ENCODE data around the gene SPG11. TPM values are rescaled to one million over a fixed set of nuclear protein-coding genes. Genes with fewer than 3 reads are reported as not detected.
A peak's percentile ranks its signal among the peaks of the same experiment; 100 is the strongest.
"Not testable (repeated sequence)": the region's sequence is repeated elsewhere in the genome, so short reads cannot be mapped to it uniquely, and the experiment has no call there.

SPG11 gene
- total RNA-seq, 1 donor from 2014 or later: 155 TPM

- DNase-seq (ENCODE audit: low spot score): no peak
Measured at GRCh38 chr15:44633603-44634002, 29.9 kb downstream of the SPG11 start.

- not testable (repeated sequence) for DNase-seq (ENCODE audit: low spot score)
Measured at GRCh38 chr15:44625286-44625685, 38.2 kb downstream of the SPG11 start.

GRCh38 chr15:44623178-44623577, 40.3 kb downstream of the SPG11 start:
- DNase-seq (ENCODE audit: low spot score): no peak

- DNase-seq (ENCODE audit: low spot score): no peak
Measured at GRCh38 chr15:44620081-44620480, 43.4 kb downstream of the SPG11 start.

- no peak for DNase-seq (ENCODE audit: low spot score)
Measured at GRCh38 chr15:44616974-44617373, 46.5 kb downstream of the SPG11 start.

GRCh38 chr15:44606740-44607139, 56.7 kb downstream of the SPG11 start:
- DNase-seq (ENCODE audit: low spot score): no peak

- DNase-seq (ENCODE audit: low spot score): no peak
Measured at GRCh38 chr15:44603126-44603525, 60.3 kb downstream of the SPG11 start.

- peak; percentile 46 for DNase-seq (ENCODE audit: low spot score)
Measured at GRCh38 chr15:44598892-44599291, 64.6 kb downstream of the SPG11 start.

GRCh38 chr15:44598066-44598465, 65.4 kb downstream of the SPG11 start:
- DNase-seq (ENCODE audit: low spot score): no peak

- DNase-seq (ENCODE audit: low spot score): no peak
Measured at GRCh38 chr15:44596511-44597010, 66.9 kb downstream of the SPG11 start.

- DNase-seq (ENCODE audit: low spot score): no peak
Measured at GRCh38 chr15:44595656-44596510, 67.6 kb downstream of the SPG11 start.

GRCh38 chr15:44595246-44595645, 68.2 kb downstream of the SPG11 start:
- DNase-seq (ENCODE audit: low spot score): no peak

GRCh38 chr15:44593042-44593736, 70.3 kb downstream of the SPG11 start:
- no peak for DNase-seq (ENCODE audit: low spot score)

- no peak for DNase-seq (ENCODE audit: low spot score)
Measured at GRCh38 chr15:44591326-44591725, 72.1 kb downstream of the SPG11 start.

GRCh38 chr15:44588541-44588940, 74.9 kb downstream of the SPG11 start:
- no peak for DNase-seq (ENCODE audit: low spot score)

GRCh38 chr15:44585633-44586032, 77.8 kb downstream of the SPG11 start:
- no peak for DNase-seq (ENCODE audit: low spot score)

- peak; percentile 48 for DNase-seq (ENCODE audit: low spot score)
Measured at GRCh38 chr15:44584162-44584749, 79.2 kb downstream of the SPG11 start.

- no peak for DNase-seq (ENCODE audit: low spot score)
Measured at GRCh38 chr15:44580105-44580504, 83.4 kb downstream of the SPG11 start.

- no peak for DNase-seq (ENCODE audit: low spot score)
Measured at GRCh38 chr15:44574734-44575133, 88.7 kb downstream of the SPG11 start.

GRCh38 chr15:44573386-44573785, 90.1 kb downstream of the SPG11 start:
- no peak for DNase-seq (ENCODE audit: low spot score)

- DNase-seq (ENCODE audit: low spot score): no peak
Measured at GRCh38 chr15:44570361-44570760, 93.1 kb downstream of the SPG11 start.

GRCh38 chr15:44569316-44569715, 94.1 kb downstream of the SPG11 start:
- DNase-seq (ENCODE audit: low spot score): no peak

GRCh38 chr15:44568338-44568737, 95.1 kb downstream of the SPG11 start:
- DNase-seq (ENCODE audit: low spot score): no peak

Measured in ureter (tissue), 1 donor.